HepG2 (cell line): ENCODE results near the gene PTH. TPM values are rescaled to one million over a fixed set of nuclear protein-coding genes. Genes with fewer than 3 reads are reported as not detected.

ENCODE experiments used
- ATAC-seq: fragments of 200-7000 bp; cut with Tn5 transposase; 3 replicates; pipeline ENCODE4 v1.9.1; 2020; ENCODE audit warnings: mild to moderate bottlenecking, moderate library complexity
- BruUV-seq: library from RNA; stranded (reverse); fragments of 400-500 nt; replicated peaks from 2 replicates; lab custom pipeline; 2021; lab: Mats Ljungman, UMichigan
- CTCF ChIA-PET: fragments of 300-600 bp; formaldehyde crosslinking; extraction: SDS; loops from one replicate; lab custom pipeline; 2021; ENCODE audit warnings: low total read pairs, inconsistent platforms, low intra/inter-chr PET ratio; lab: Yijun Ruan, JAX
- POLR2A ChIA-PET: fragments of 350-600 bp; sonication (Branson Sonifier 250); formaldehyde crosslinking; loops from one replicate; lab custom pipeline; 2020; ENCODE audit warnings: antibody characterized with exemption, inconsistent platforms; lab: Yijun Ruan, JAX
- DNase-seq: peaks from one replicate; pipeline ENCODE4 v3.0.0-alpha.2; 2015; ENCODE audit warnings: low spot score
- FAIRE-seq: peaks from 3 replicates; lab custom pipeline; 2011; peaks lifted over from hg19 to GRCh38; lab: Jason Lieb, UNC
- H2AFZ ChIP-seq: one replicate; pipeline ENCODE4 v1.6.1; 2011; ENCODE audit warnings: low read length, inconsistent platforms
- H3K27ac ChIP-seq: fragments of 300-600 bp; 3 replicates; pipeline ENCODE4 v1.8.0; 2011; ENCODE audit warnings: mixed run types, mild to moderate bottlenecking, mixed read lengths, low read length, inconsistent platforms; ENCODE audit not compliant: insufficient read depth; ENCODE audit errors: extremely low read length
- H3K27me3 ChIP-seq, 2 experiments: fragments of 200-600 bp in 1 of 2; 2 replicates in 1 of 2; 3 replicates in 1 of 2; pipeline versions ENCODE4 v1.6.0 to v1.8.0; 2011; ENCODE audit warnings: low read length in 2 of 2, mild to moderate bottlenecking in 2 of 2, moderate library complexity in 2 of 2, inconsistent platforms in 1 of 2; ENCODE audit not compliant: insufficient read depth in 2 of 2, control insufficient read depth in 1 of 2
- H3K36me3 ChIP-seq, 2 experiments: fragments of 200-600 bp in 1 of 2; replicated peaks in 1 of 2; 2 replicates in 1 of 2; 3 replicates in 1 of 2; pipeline versions ENCODE4 v1.5.1 to v1.8.0; 2011; ENCODE audit warnings: low read length in 2 of 2, inconsistent platforms in 1 of 2; ENCODE audit not compliant: insufficient read depth in 2 of 2, control insufficient read depth in 1 of 2
- H3K4me1 ChIP-seq: 2 replicates; pipeline ENCODE4 v1.5.1; 2012; ENCODE audit warnings: low read length, inconsistent platforms; ENCODE audit not compliant: insufficient read depth
- H3K4me2 ChIP-seq: 2 replicates; pipeline ENCODE4 v1.6.0; 2011; ENCODE audit warnings: low read depth, low read length, inconsistent platforms
- H3K4me3 ChIP-seq, 3 experiments: fragments of 200-600 bp in 1 of 3; sonication (generic), shearing (Covaris generic) in 1 of 3; replicated peaks in 1 of 3; 2 replicates each; pipeline ENCODE4 v1.5.1; 2011 to 2016; ENCODE audit warnings: low read length in 3 of 3, inconsistent platforms in 2 of 3, low read depth in 2 of 3, mild to moderate bottlenecking in 2 of 3, control low read depth in 1 of 3, mixed read lengths in 1 of 3; ENCODE audit not compliant: insufficient read depth in 1 of 3
- H3K79me2 ChIP-seq: one replicate; pipeline ENCODE4 v1.6.1; 2011; ENCODE audit warnings: low read length, inconsistent platforms; ENCODE audit not compliant: insufficient read depth
- H3K9ac ChIP-seq: 2 replicates; pipeline ENCODE4 v1.6.0; 2011; ENCODE audit warnings: mild to moderate bottlenecking, low read depth, low read length, inconsistent platforms; ENCODE audit not compliant: insufficient read depth
- H3K9me3 ChIP-seq: 2 replicates; pipeline ENCODE4 v1.5.1; 2012; ENCODE audit warnings: mild to moderate bottlenecking, low read length
- H4K20me1 ChIP-seq: 2 replicates; pipeline ENCODE4 v1.6.0; 2011; ENCODE audit warnings: inconsistent platforms, mild to moderate bottlenecking, low read length, moderate library complexity; ENCODE audit not compliant: insufficient read depth
- CCAR2 ChIP-seq: fragments of 200-400 bp; formaldehyde crosslinking; optimal IDR thresholded peaks from 2 replicates; pipeline ENCODE3; 2018; ENCODE audit warnings: low read depth, mild to moderate bottlenecking, low read length, moderate library complexity
- HIVEP1 ChIP-seq: sonication (generic); formaldehyde crosslinking; IDR thresholded peaks from 2 replicates; pipeline ENCODE4 v1.4.0; 2020; ENCODE audit warnings: mild to moderate bottlenecking, missing genetic modification reagents
- HMG20A ChIP-seq: IDR thresholded peaks from 2 replicates; pipeline ENCODE4 v1.6.1; 2016; ENCODE audit warnings: borderline replicate concordance
- HNRNPL ChIP-seq: fragments of 200-400 bp; formaldehyde crosslinking; IDR thresholded peaks from 2 replicates; pipeline ENCODE4 v1.6.1; 2017; ENCODE audit warnings: mild to moderate bottlenecking, low read depth, low read length
- NR1H2 ChIP-seq: sonication (generic); formaldehyde crosslinking; IDR thresholded peaks from 2 replicates; pipeline ENCODE4 v1.8.1; 2022; ENCODE audit warnings: low read depth, missing genetic modification reagents, borderline replicate concordance
- SRSF9 ChIP-seq: fragments of 200-400 bp; formaldehyde crosslinking; IDR thresholded peaks from 2 replicates; pipeline ENCODE4 v1.6.1; 2018; ENCODE audit warnings: borderline replicate concordance, mild to moderate bottlenecking, low read depth, low read length; ENCODE audit not compliant: insufficient read depth, poor library complexity, severe bottlenecking
- SYNCRIP ChIP-seq: fragments of 200-400 bp; formaldehyde crosslinking; IDR thresholded peaks from 2 replicates; pipeline ENCODE4 v1.6.1; 2018; ENCODE audit warnings: mild to moderate bottlenecking, low read depth, low read length; ENCODE audit not compliant: insufficient read depth
- ZBTB20 ChIP-seq: sonication (generic); formaldehyde crosslinking; IDR thresholded peaks from 2 replicates; pipeline ENCODE4 v1.8.1; 2023; ENCODE audit warnings: missing genetic modification reagents, low read depth, mild to moderate bottlenecking, borderline replicate concordance
- ZNF263 ChIP-seq: sonication (generic); formaldehyde crosslinking; IDR thresholded peaks from 2 replicates; pipeline ENCODE4 v1.4.0; 2020; ENCODE audit warnings: missing genetic modification reagents
- ZNF382 ChIP-seq: sonication (generic); formaldehyde crosslinking; IDR thresholded peaks from 2 replicates; pipeline ENCODE4 v1.5.0; 2020; ENCODE audit warnings: missing genetic modification reagents, mild to moderate bottlenecking, borderline replicate concordance
- ZNF546 ChIP-seq: sonication (generic); formaldehyde crosslinking; conservative IDR thresholded peaks from 2 replicates; pipeline ENCODE4 v1.8.1; 2023; ENCODE audit warnings: mild to moderate bottlenecking, missing genetic modification reagents
- ZNF550 ChIP-seq: sonication (generic); formaldehyde crosslinking; IDR thresholded peaks from 2 replicates; pipeline ENCODE4 v1.4.0; 2020; ENCODE audit warnings: mild to moderate bottlenecking, missing genetic modification reagents, borderline replicate concordance
- ZNF567 ChIP-seq: sonication (generic); formaldehyde crosslinking; IDR thresholded peaks from 2 replicates; pipeline ENCODE4 v1.8.1; 2023; ENCODE audit warnings: mild to moderate bottlenecking, missing genetic modification reagents, borderline replicate concordance
- WGBS: methylation state at CpG from one replicate; pipeline ENCODE4 v1.1.6; 2017; ENCODE audit warnings: low lambda C conversion rate; 5-methylcytosine and 5-hydroxymethylcytosine counted together
- in situ Hi-C: cut with HindIII; loops from 2 replicates; pipeline ENCODE4 v1.10.0; 2017; ENCODE audit warnings: low pct_unique_long_range_greater_than_20kb; ENCODE audit not compliant: extremely low pct_ligation_motif_present
- intact Hi-C: fragments of 100-400 bp; cut with micrococcal nuclease; formaldehyde crosslinking; loops from one replicate; pipeline ENCODE4 v1.10.0; 2022; ENCODE audit not compliant: unreplicated experiment
- polyA plus RNA-seq, 8 experiments: library from polyadenylated mRNA; depleted of rRNA in 3 of 8; stranded (reverse) in 7 of 8; unstranded in 1 of 8; fragments of >200 nt; fragmentation: Illumina TruSeq in 4 of 8; extraction: Trizol in 4 of 8; gene quantifications; 2 replicates each; pipeline versions ENCODE4 v1.2.1 to v1.2.3, GENCODE V29; 2011 to 2016; ENCODE audit warnings: low read depth in 4 of 8, missing spikeins in 1 of 8, mixed read lengths in 1 of 8; ENCODE audit not compliant: insufficient read depth in 1 of 8
- total RNA-seq, 5 experiments: library from RNA; depleted of rRNA; stranded (reverse); fragments of >200 nt; fragmentation: Illumina TruSeq; extraction: Trizol; gene quantifications; 2 replicates each; pipeline ENCODE4 v1.2.3, GENCODE V29; 2016; ENCODE audit warnings: low read depth in 1 of 5
- TF ChIP-seq, protein P1 (sequence below): IDR thresholded peaks from 2 replicates; pipeline ENCODE4 v1.6.1; 2016; ENCODE audit warnings: mild to moderate bottlenecking, missing biosample characterization, missing genetic modification reagents
- TF ChIP-seq, protein P2 (sequence below): sonication (generic); formaldehyde crosslinking; conservative IDR thresholded peaks from 2 replicates; pipeline ENCODE4 v1.4.0; 2020; ENCODE audit warnings: missing genetic modification reagents
- TF ChIP-seq, protein P3 (sequence below): sonication (generic); formaldehyde crosslinking; IDR thresholded peaks from 2 replicates; pipeline ENCODE4 v1.4.0; 2020; ENCODE audit warnings: missing genetic modification reagents

PTH gene
- total and polyA plus RNA-seq, 2 of the 13 experiments (the other 11 are each of a cell fraction or from before 2014, with no cell fraction given): not detected

DNA sequence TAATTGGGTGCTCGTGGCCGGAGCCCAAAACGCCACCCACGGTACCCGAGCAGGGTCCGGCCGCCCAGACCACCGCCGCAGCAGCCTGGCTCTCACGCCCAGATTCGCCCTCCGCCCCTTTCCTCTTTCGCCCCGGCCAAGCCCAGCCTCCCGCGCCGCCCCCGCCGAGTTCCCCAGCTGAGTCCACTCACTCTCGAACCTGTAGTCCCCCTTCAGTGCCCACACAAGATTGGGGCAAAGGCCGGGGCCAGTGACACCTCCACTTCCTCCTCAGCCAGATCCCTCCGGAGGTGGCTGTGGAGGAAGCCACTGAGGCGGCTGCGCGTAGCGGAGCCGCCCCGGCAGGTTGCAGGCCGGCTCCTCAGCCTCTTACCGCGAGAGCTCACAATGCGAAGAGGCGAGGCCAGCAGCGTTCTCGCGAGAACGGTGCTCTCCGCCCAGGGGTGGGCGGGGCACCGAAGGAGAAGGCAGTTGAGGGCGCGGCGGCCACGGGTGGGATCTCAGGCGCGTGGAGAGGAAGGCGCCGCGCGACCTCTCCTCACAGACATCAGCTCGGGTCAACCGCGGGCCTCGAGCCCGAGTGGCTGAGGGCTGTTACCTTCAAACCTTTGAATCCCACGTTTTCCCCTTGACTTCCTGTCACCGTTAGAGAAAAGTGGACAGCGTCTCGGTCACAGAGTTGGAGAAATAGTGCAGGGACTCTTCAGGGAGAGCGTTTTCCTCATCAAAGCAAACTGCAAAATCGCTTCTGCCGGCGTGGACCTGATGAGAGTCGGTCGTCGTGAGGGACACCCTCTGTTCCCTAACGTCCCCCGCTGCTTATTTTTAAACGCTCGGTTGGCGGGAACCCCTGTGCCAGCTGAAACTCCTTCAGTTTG lies 32.7 kb downstream of the PTH start, which contains the start of gene BTBD10 (continued):
- no peak for TF ChIP-seq SRSF9

DNA sequence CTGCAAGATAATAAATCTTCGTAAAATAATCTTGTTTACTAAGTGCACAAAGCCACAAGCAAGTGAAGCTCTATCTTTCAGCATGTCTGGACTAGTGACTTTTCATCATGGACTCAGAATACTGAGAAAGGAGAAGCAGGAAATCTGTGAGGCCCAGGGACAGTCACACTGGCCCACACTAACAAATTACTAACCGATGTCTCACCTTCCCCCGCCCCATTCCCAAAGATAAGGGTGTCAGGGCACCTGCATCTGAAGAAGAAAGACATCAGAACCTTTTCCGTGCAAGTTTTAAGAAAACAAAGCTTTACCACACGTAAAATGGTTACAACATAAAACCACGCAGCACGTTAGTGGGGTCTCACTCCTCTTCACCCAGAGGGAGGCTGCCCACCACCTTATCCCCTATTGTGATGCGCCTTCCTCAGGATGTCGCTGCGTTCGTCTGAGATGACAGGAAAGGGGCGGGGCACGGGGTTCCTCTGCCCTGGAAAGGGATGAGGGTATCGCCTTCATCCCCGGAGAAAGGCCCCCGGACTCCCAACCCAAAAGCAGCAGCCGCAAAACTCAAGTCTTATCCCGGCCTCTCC lies 33.4 kb downstream of the PTH start:
- H3K4me2 ChIP-seq: peak overlapping the region; percentile 84
- ChIA-PET POLR2A (interaction anchor here (0.6 to 2.0 kb wide), 9 partner anchors 8 to 1086 kb away, joined by 3 to 12 read pairs (median 4); no protein-coding TSS in a partner anchor), CTCF (no interaction called here)
- ATAC-seq (peak; percentile 77), FAIRE-seq (no peak), DNase-seq (peak; percentile 31)
- H3K4me1 ChIP-seq: peaks cover 20% of the 10 kb centered on the region
- BruUV-seq: no TSS peak
- peak overlapping the region; percentile 86 for H3K9ac ChIP-seq
- no peaks in the 10 kb centered on the region for H4K20me1 ChIP-seq
- H3K4me3 ChIP-seq: peak overlapping the region; percentile 82 to 88 (median 84)
- H3K27me3 ChIP-seq: no peaks in the 10 kb centered on the region; a peak in 1 of 5 replicates
- WGBS: 0% methylated on average over 12 of the region's 18 CpGs
- H3K9me3 ChIP-seq: no peaks in the 10 kb centered on the region
- peaks cover 25% of the 10 kb centered on the region for H3K79me2 ChIP-seq
- no peaks in the 10 kb centered on the region for H3K36me3 ChIP-seq
- intact Hi-C loops: loop anchor here (10.0 kb wide), 1 partner anchor 248 kb away; no protein-coding TSS in a partner anchor
- no peak overlapping the region for H2AFZ ChIP-seq
- peak overlapping the region; percentile 75 for H3K27ac ChIP-seq
- in situ Hi-C loops: no loop called here
- TF ChIP-seq NR1H2 (0 out of 2 replicates have a peak, but pooled peaks have one; percentile 43), ZNF546 (CRISPR knock-in tag) (no peak), HMG20A (CRISPR knock-in tag) (no peak), CCAR2 (no peak), SYNCRIP (no peak), ZNF382 (no peak), HNRNPL (no peak), ZNF550 (CRISPR knock-in tag) (no peak), HIVEP1 (CRISPR knock-in tag) (0 out of 2 replicates have a peak, but pooled peaks have one; percentile 0), ZNF263 (CRISPR knock-in tag) (0 out of 2 replicates have a peak, but pooled peaks have one; percentile 23), ZBTB20 (no peak), ZNF567 (no peak)
- TF ChIP-seq, protein P1, sequence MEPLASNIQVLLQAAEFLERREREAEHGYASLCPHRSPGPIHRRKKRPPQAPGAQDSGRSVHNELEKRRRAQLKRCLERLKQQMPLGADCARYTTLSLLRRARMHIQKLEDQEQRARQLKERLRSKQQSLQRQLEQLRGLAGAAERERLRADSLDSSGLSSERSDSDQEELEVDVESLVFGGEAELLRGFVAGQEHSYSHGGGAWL (CRISPR knock-in tag): no peak
- TF ChIP-seq, protein P2, sequence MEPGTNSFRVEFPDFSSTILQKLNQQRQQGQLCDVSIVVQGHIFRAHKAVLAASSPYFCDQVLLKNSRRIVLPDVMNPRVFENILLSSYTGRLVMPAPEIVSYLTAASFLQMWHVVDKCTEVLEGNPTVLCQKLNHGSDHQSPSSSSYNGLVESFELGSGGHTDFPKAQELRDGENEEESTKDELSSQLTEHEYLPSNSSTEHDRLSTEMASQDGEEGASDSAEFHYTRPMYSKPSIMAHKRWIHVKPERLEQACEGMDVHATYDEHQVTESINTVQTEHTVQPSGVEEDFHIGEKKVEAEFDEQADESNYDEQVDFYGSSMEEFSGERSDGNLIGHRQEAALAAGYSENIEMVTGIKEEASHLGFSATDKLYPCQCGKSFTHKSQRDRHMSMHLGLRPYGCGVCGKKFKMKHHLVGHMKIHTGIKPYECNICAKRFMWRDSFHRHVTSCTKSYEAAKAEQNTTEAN: no peak
- TF ChIP-seq, protein P3, sequence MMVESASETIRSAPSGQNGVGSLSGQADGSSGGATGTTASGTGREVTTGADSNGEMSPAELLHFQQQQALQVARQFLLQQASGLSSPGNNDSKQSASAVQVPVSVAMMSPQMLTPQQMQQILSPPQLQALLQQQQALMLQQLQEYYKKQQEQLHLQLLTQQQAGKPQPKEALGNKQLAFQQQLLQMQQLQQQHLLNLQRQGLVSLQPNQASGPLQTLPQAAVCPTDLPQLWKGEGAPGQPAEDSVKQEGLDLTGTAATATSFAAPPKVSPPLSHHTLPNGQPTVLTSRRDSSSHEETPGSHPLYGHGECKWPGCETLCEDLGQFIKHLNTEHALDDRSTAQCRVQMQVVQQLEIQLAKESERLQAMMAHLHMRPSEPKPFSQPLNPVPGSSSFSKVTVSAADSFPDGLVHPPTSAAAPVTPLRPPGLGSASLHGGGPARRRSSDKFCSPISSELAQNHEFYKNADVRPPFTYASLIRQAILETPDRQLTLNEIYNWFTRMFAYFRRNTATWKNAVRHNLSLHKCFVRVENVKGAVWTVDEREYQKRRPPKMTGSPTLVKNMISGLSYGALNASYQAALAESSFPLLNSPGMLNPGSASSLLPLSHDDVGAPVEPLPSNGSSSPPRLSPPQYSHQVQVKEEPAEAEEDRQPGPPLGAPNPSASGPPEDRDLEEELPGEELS (CRISPR knock-in tag): no peak
